Stomach smooth muscle (tissue), 2 donors: ENCODE measurements around the gene MANBA.

Source experiments
- H3K27ac ChIP-seq: one replicate; pipeline ENCODE4 v1.7.0; 2013; ENCODE audit warnings: mild to moderate bottlenecking, low read length, inconsistent platforms
- H3K27me3 ChIP-seq, 2 donors: one replicate each; pipeline ENCODE4 v1.7.0; 2013; ENCODE audit warnings: low read length in 2 of 2; ENCODE audit not compliant: insufficient read depth in 2 of 2, control insufficient read depth in 1 of 2
- H3K36me3 ChIP-seq, 2 donors: one replicate each; pipeline ENCODE4 v1.7.0; 2013; ENCODE audit warnings: low read length in 2 of 2; ENCODE audit not compliant: control insufficient read depth in 2 of 2, insufficient read depth in 2 of 2
- H3K4me1 ChIP-seq: one replicate; pipeline ENCODE4 v1.7.0; 2013; ENCODE audit warnings: low read length; ENCODE audit not compliant: control insufficient read depth, insufficient read depth
- H3K4me3 ChIP-seq, 2 donors: one replicate each; pipeline ENCODE4 v1.7.0; 2013; ENCODE audit warnings: low read length in 2 of 2
- H3K9ac ChIP-seq, 2 donors: one replicate each; pipeline ENCODE4 v1.7.0; 2013; ENCODE audit warnings: low read length in 2 of 2, mild to moderate bottlenecking in 1 of 2
- H3K9me3 ChIP-seq, 2 donors: one replicate each; pipeline ENCODE4 v1.7.0; 2013; ENCODE audit warnings: low read length in 2 of 2; ENCODE audit not compliant: control insufficient read depth in 2 of 2
- donor health status: healthy.
- donor health status: Pancreatic carcinoma.

MANBA gene

DNA sequence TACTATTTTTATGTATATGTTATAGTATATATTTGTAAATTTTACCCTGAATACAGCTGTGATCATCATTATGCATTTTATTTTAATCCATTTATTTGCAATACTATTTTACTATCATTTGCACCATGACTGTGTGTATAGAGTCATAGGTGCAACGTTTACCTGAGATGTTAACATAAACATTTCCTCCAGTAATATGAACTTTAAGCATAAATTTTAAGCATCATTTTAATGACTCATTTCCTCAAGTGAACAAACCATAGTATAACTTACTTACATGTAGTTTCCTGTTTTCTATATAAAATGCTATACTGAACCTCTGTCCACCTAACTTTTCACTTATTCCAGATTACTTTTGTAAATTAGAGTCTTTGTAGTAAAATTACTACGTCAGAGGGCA, 166.8 kb downstream of the MANBA start:
- Histone ChIP-seq H3K9me3 (no peaks in the 10 kb centered on the region), H3K4me3 (no peak overlapping the region), H3K27ac (no peak overlapping the region), H3K4me1 (no peaks in the 10 kb centered on the region), H3K27me3 (no peaks in the 10 kb centered on the region), H3K36me3 (peaks cover 25 to 32% of the 10 kb centered on the region in 2 donors), H3K9ac (no peak overlapping the region)

DNA sequence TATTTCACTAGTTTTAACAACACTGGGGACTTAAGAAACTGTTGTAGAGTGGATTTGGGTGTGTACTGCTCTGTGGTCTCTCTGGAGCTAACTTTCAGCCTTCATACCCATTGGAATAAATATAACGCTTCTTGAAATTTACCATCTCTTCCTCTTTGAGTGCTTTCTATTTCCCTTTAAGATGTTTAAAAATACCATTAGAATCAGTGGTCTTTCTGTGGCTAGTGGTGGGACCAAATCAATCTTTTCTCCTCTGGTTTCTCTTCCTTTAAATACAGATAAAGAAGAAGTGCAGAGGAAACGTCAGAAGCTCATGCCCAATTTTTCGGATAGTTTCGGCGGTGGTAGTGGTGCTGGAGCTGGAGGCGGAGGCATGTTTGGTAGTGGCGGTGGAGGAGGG, 167.6 kb downstream of the MANBA start:
- Histone ChIP-seq H3K9me3 (no peaks in the 10 kb centered on the region), H3K4me1 (no peaks in the 10 kb centered on the region), H3K36me3 (peaks cover 25 to 32% of the 10 kb centered on the region in 2 donors)

DNA sequence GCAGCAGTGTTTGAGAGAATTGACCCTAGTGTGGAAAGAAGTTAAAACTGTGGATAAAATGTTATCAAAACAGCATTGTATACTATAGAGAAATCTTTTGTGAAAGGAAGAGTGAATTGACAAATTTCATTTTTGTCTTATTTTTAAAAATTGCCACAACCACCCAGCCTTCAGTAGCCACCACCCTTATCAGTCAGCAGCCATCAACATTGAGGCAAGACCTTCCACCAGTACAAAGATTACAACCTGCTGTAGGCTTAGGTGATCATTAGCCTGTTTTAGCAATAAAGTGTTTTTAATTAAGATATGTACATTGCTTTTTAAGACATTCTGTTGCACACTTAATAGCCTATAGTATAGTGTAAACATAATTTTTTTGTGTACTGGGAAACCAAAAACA, 168.5 kb downstream of the MANBA start:
- peaks cover 19 to 25% of the 10 kb centered on the region in 2 donors for H3K36me3 ChIP-seq
- H3K27me3 ChIP-seq = no peaks in the 10 kb centered on the region
- H3K9ac ChIP-seq = no peak overlapping the region
- no peaks in the 10 kb centered on the region for H3K4me1 ChIP-seq
- no peak overlapping the region for H3K27ac ChIP-seq
- no peaks in the 10 kb centered on the region for H3K9me3 ChIP-seq
- H3K4me3 ChIP-seq = no peak overlapping the region

More for the DNA sequence above, 167.6 kb downstream of the MANBA start:
- H3K27ac ChIP-seq = no peak overlapping the region
- no peak overlapping the region for H3K9ac ChIP-seq
- H3K27me3 ChIP-seq = no peaks in the 10 kb centered on the region
- H3K4me3 ChIP-seq = no peak overlapping the region

DNA sequence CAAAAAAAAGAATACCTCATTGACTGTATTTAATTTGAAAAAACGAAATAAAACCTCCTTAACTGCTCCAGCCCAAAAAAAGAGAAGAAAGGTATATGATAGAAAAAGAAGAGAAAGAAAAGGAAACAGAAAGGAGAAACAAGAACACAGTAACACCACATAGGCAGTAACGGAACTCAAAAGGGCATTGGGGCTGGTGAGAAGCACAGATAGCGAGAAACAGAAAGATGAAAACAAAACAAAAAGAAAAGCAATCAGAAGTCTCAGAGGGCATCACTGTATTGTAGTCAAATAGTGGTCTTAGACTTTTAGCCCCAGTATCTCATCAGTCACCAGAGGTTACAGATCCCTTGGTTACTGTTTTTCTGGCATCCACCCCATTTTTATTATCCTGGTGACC, 171.0 kb downstream of the MANBA start:
- no peak overlapping the region for H3K9ac ChIP-seq
- no peaks in the 10 kb centered on the region for H3K27me3 ChIP-seq
- no peaks in the 10 kb centered on the region for H3K9me3 ChIP-seq
- no peak overlapping the region for H3K4me3 ChIP-seq
- H3K4me1 ChIP-seq = no peaks in the 10 kb centered on the region
- no peak overlapping the region for H3K27ac ChIP-seq
- H3K36me3 ChIP-seq = peaks cover 6 to 14% of the 10 kb centered on the region in 2 donors

DNA sequence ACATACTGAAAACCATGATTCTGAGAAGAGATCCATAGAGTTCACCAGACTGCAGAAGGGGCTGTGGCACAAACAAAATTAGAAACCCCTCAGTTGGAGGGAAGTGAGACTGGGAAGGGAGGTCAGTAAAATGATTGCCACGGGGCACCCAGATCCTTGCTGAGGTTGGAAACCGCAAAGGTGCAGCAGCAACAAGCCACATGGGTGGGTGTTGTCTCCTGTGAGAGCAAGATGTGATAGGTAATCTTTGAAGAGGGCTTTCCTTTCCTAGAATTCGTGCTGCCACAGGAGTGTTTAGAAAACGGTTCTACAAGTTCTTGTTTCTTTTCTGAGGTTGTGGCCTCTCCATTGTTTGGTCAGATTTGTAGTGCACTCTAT, 174.1 kb downstream of the MANBA start:
- no peak overlapping the region for H3K4me3 ChIP-seq
- H3K4me1 ChIP-seq = no peaks in the 10 kb centered on the region
- no peak overlapping the region for H3K9ac ChIP-seq
- H3K27ac ChIP-seq = no peak overlapping the region
- H3K9me3 ChIP-seq = no peaks in the 10 kb centered on the region
- peaks cover 3 to 16% of the 10 kb centered on the region in 2 donors for H3K36me3 ChIP-seq
- no peaks in the 10 kb centered on the region for H3K27me3 ChIP-seq

DNA sequence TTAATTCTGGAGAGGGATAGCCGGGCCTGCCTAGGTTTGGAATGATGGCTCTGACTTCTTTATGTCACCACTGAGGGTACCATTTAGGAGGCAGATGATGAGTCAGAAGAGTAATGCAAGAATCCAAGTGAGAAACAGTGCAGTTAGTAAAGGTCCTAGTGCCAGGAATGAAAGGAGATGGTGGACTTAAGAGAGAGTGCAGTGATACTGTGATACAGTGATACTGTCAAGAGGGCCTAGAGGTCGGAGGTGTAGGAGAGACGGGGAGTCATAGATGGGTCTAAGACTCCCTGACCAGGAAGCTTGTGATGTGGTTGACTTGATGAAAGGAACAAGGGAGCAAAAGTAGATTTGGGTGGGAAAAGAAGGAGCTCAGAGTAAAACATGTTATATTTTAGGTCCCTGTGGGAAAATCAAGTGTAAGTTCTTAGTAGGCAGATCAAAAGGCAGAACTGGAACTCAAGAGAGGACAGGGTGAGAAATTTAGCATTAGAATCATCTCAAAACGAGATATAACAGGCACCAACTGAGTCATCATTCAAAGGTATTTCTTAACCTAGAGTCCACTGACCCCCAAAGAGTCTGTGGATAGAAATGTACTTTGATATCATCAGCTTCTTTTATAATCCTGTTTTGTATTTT, 174.6 kb downstream of the MANBA start:
- Histone ChIP-seq H3K4me3 (no peak overlapping the region), H3K27me3 (no peaks in the 10 kb centered on the region), H3K9me3 (no peaks in the 10 kb centered on the region), H3K27ac (no peak overlapping the region), H3K4me1 (no peaks in the 10 kb centered on the region), H3K36me3 (peaks cover 6 to 20% of the 10 kb centered on the region in 2 donors), H3K9ac (no peak overlapping the region)

DNA sequence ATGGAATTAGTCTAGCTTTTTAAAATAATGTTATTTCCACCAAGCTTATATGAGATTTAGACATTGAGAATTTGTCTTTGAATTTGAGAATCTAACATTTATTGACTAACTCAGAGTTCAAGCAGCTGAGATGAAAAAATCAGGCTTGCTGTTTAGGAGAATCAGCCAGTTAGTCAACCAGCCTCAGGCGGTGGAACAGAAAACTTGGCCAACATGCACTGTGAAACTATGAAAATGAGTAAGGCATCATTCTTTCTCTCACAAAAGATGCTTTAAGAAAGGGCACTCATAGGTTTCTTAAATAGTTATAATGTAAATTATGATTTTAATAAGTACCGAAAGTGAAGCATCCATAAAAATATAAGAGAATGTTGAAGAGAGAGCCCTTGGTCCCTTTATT, 175.4 kb downstream of the MANBA start:
- Histone ChIP-seq H3K27me3 (no peaks in the 10 kb centered on the region), H3K4me1 (no peaks in the 10 kb centered on the region), H3K4me3 (no peak overlapping the region), H3K27ac (no peak overlapping the region), H3K9me3 (no peaks in the 10 kb centered on the region), H3K9ac (no peak overlapping the region), H3K36me3 (peaks cover 9 to 23% of the 10 kb centered on the region in 2 donors)

DNA sequence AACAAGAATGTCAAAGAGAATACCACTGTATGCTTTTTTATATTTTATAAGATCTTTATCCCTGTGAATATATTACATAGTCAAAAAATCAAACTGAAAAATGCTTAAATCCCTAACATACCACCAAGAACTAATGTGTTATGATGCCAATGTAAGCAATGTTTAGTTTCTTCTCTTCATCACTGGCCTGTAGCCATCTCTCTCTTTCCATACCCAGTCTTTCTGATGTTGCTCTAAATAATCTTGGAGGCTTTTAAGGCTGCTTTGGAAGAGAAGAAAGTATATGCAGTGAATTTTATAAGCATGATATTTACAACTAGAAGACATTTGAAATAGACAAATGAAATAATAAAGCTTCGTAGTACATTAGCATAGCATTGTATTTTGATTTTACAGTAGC, 176.7 kb downstream of the MANBA start:
- peaks cover 10 to 20% of the 10 kb centered on the region in 2 donors for H3K36me3 ChIP-seq
- no peak overlapping the region for H3K27ac ChIP-seq
- H3K4me1 ChIP-seq = no peaks in the 10 kb centered on the region
- H3K9ac ChIP-seq = no peak overlapping the region
- H3K27me3 ChIP-seq = no peaks in the 10 kb centered on the region
- H3K9me3 ChIP-seq = no peaks in the 10 kb centered on the region
- no peak overlapping the region for H3K4me3 ChIP-seq
